ENCODE data around the gene AUTS2.

The AUTS2 gene

GRCh38 chr7:70738151-70738885 lies 1140.0 kb downstream of the AUTS2 start:
- DNase-seq (ENCODE audit: low read depth), result no peak
- TF ChIP-seq, protein P1, sequence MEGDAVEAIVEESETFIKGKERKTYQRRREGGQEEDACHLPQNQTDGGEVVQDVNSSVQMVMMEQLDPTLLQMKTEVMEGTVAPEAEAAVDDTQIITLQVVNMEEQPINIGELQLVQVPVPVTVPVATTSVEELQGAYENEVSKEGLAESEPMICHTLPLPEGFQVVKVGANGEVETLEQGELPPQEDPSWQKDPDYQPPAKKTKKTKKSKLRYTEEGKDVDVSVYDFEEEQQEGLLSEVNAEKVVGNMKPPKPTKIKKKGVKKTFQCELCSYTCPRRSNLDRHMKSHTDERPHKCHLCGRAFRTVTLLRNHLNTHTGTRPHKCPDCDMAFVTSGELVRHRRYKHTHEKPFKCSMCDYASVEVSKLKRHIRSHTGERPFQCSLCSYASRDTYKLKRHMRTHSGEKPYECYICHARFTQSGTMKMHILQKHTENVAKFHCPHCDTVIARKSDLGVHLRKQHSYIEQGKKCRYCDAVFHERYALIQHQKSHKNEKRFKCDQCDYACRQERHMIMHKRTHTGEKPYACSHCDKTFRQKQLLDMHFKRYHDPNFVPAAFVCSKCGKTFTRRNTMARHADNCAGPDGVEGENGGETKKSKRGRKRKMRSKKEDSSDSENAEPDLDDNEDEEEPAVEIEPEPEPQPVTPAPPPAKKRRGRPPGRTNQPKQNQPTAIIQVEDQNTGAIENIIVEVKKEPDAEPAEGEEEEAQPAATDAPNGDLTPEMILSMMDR (IDR thresholded peaks at IDR 0.05; ENCODE audit: low read depth, low read length, missing control alignments), result no peak
- H3K4me3 ChIP-seq (ENCODE audit: low read depth, low read length), result no peak overlapping the region

- H3K4me3 ChIP-seq (ENCODE audit: low read depth, low read length), result no peak overlapping the region
- DNase-seq (ENCODE audit: low read depth), result no peak
- TF ChIP-seq, protein P1 (IDR thresholded peaks at IDR 0.05; ENCODE audit: low read depth, low read length, missing control alignments), result no peak
These were observed 1141.5 kb downstream of the AUTS2 start for GRCh38 chr7:70739646-70740210.

DNA sequence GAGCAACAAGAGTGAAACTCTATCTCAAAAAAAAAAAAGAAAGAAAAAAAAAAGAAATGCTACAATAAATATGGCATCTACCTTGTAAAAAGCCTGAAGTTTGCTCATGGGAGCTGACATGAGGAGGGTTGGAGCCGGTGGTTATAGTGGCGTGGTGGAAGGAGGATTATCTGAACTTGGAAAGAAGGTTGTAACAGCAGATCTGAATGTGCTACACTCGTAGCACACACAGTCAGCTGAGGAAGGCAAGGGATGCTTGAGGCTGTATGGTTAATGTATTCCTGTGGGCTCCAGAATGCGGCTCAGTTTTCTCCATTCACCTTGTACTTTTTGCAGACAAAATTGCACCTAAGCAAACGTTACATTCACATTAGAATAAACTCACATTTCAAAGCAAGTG lies 1143.4 kb downstream of the AUTS2 start:
- no peak for DNase-seq (ENCODE audit: low read depth)
- no peak overlapping the region for H3K4me3 ChIP-seq (ENCODE audit: low read depth, low read length)
- TF ChIP-seq, protein P1 (IDR thresholded peaks at IDR 0.05; ENCODE audit: low read depth, low read length, missing control alignments), result no peak

GRCh38 chr7:70743531-70744325 lies 1145.5 kb downstream of the AUTS2 start:
- H3K4me3 ChIP-seq (ENCODE audit: low read depth, low read length), result no peak overlapping the region
- TF ChIP-seq, protein P1 (IDR thresholded peaks at IDR 0.05; ENCODE audit: low read depth, low read length, missing control alignments), result no peak
- no peak for DNase-seq (ENCODE audit: low read depth)

DNA sequence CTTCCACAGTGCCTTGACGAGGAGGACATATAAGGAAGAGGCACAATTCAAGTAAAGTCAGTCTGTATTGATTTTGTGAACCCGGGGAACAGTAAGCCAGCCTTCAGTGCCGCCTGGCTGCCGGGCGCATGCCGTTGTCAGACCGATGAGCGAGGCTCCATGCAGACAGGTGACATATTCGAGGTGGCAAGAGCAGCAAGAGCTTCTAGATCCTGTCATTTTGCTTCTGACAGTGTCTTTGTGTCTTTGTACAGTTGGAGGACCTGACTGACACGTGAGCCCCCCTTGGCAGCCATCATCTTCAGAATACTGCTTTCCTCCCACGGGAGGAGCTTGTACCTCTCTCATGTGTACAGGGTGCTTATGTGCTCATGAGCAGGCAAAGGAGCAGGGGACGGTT lies 1146.2 kb downstream of the AUTS2 start:
- H3K4me3 ChIP-seq (ENCODE audit: low read depth, low read length), result no peak overlapping the region
- TF ChIP-seq, protein P1 (IDR thresholded peaks at IDR 0.05; ENCODE audit: low read depth, low read length, missing control alignments), result no peak
- DNase-seq (ENCODE audit: low read depth), result no peak

GRCh38 chr7:70749831-70750230 lies 1151.6 kb downstream of the AUTS2 start:
- no peak for DNase-seq (ENCODE audit: low read depth)
- TF ChIP-seq, protein P1 (IDR thresholded peaks at IDR 0.05; ENCODE audit: low read depth, low read length, missing control alignments), result no peak
- no peak overlapping the region for H3K4me3 ChIP-seq (ENCODE audit: low read depth, low read length)

Measured in GM12864 (cell line).